Neutrophil (primary cell): Measurements from ENCODE around the gene SLC5A10.

ENCODE experiments used
- H3K27ac ChIP-seq: fragments of 200-600 bp; sonication (generic); 2 replicates; pipeline ENCODE4 v1.5.1; 2016; ENCODE audit warnings: mild to moderate bottlenecking, moderate library complexity
- H3K27me3 ChIP-seq: fragments of 200-600 bp; sonication (generic); 2 replicates; pipeline ENCODE4 v1.6.0; 2016; ENCODE audit warnings: mild to moderate bottlenecking
- H3K36me3 ChIP-seq: fragments of 200-600 bp; sonication (generic); 2 replicates; pipeline ENCODE4 v1.5.1; 2017
- H3K4me1 ChIP-seq, 2 experiments: fragments of 200-600 bp in 1 of 2; sonication (generic) in 1 of 2; 1 replicate in 1 of 2; 2 replicates in 1 of 2; pipeline versions ENCODE4 v1.5.1 to v1.6.1; 2013 to 2016; ENCODE audit warnings: low read depth in 1 of 2, low read length in 1 of 2, mild to moderate bottlenecking in 1 of 2, moderate library complexity in 1 of 2; ENCODE audit not compliant: control insufficient read depth in 1 of 2, insufficient read depth in 1 of 2
- H3K4me3 ChIP-seq, 2 experiments: fragments of 200-600 bp in 1 of 2; sonication (generic) in 1 of 2; 1 replicate in 1 of 2; 2 replicates in 1 of 2; pipeline ENCODE4 v1.5.1; 2013 to 2016; ENCODE audit warnings: low read depth in 1 of 2, low read length in 1 of 2, mild to moderate bottlenecking in 1 of 2, moderate library complexity in 1 of 2
- H3K9me3 ChIP-seq: fragments of 200-600 bp; sonication (generic); 2 replicates; pipeline ENCODE4 v1.5.1; 2016
- TF ChIP-seq, protein P1 (sequence below): fragments of 200-600 bp; sonication (generic); IDR thresholded peaks from 2 replicates; pipeline ENCODE4 v1.5.1; 2016; ENCODE audit warnings: antibody characterized with exemption

SLC5A10 gene

GRCh38 chr17:18965530-18966236, 13.7 kb downstream of the SLC5A10 start:
- H3K27ac ChIP-seq: no peak overlapping the region
- H3K36me3 ChIP-seq: no peaks in the 10 kb centered on the region
- H3K4me1 ChIP-seq: peaks cover 36 to 43% of the 10 kb centered on the region in 2 experiments
- TF ChIP-seq, protein P1, sequence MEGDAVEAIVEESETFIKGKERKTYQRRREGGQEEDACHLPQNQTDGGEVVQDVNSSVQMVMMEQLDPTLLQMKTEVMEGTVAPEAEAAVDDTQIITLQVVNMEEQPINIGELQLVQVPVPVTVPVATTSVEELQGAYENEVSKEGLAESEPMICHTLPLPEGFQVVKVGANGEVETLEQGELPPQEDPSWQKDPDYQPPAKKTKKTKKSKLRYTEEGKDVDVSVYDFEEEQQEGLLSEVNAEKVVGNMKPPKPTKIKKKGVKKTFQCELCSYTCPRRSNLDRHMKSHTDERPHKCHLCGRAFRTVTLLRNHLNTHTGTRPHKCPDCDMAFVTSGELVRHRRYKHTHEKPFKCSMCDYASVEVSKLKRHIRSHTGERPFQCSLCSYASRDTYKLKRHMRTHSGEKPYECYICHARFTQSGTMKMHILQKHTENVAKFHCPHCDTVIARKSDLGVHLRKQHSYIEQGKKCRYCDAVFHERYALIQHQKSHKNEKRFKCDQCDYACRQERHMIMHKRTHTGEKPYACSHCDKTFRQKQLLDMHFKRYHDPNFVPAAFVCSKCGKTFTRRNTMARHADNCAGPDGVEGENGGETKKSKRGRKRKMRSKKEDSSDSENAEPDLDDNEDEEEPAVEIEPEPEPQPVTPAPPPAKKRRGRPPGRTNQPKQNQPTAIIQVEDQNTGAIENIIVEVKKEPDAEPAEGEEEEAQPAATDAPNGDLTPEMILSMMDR: no peak
- no peaks in the 10 kb centered on the region for H3K27me3 ChIP-seq
- no peaks in the 10 kb centered on the region for H3K9me3 ChIP-seq
- no peak overlapping the region for H3K4me3 ChIP-seq

- no peaks in the 10 kb centered on the region for H3K9me3 ChIP-seq
- TF ChIP-seq, protein P1: no peak
- H3K27ac ChIP-seq: no peak overlapping the region
- H3K4me3 ChIP-seq: no peak overlapping the region
- no peaks in the 10 kb centered on the region for H3K36me3 ChIP-seq
- H3K27me3 ChIP-seq: no peaks in the 10 kb centered on the region
- H3K4me1 ChIP-seq: peaks cover 36 to 43% of the 10 kb centered on the region in 2 experiments
These were observed 15.1 kb downstream of the SLC5A10 start for GRCh38 chr17:18966831-18967624.

GRCh38 chr17:18967916-18968315, 16.0 kb downstream of the SLC5A10 start:
- Histone ChIP-seq H3K27ac (peak overlapping the region; percentile 63), H3K4me1 (peaks cover 36 to 43% of the 10 kb centered on the region in 2 experiments), H3K9me3 (no peaks in the 10 kb centered on the region), H3K27me3 (no peaks in the 10 kb centered on the region), H3K4me3 (no peak overlapping the region), H3K36me3 (no peaks in the 10 kb centered on the region)
- TF ChIP-seq, protein P1: no peak

GRCh38 chr17:18968345-18968744, 16.4 kb downstream of the SLC5A10 start:
- peaks cover 36 to 43% of the 10 kb centered on the region in 2 experiments for H3K4me1 ChIP-seq
- TF ChIP-seq, protein P1: no peak
- H3K4me3 ChIP-seq: no peak overlapping the region
- H3K27ac ChIP-seq: peak overlapping the region; percentile 63
- no peaks in the 10 kb centered on the region for H3K9me3 ChIP-seq
- H3K27me3 ChIP-seq: no peaks in the 10 kb centered on the region
- no peaks in the 10 kb centered on the region for H3K36me3 ChIP-seq

DNA sequence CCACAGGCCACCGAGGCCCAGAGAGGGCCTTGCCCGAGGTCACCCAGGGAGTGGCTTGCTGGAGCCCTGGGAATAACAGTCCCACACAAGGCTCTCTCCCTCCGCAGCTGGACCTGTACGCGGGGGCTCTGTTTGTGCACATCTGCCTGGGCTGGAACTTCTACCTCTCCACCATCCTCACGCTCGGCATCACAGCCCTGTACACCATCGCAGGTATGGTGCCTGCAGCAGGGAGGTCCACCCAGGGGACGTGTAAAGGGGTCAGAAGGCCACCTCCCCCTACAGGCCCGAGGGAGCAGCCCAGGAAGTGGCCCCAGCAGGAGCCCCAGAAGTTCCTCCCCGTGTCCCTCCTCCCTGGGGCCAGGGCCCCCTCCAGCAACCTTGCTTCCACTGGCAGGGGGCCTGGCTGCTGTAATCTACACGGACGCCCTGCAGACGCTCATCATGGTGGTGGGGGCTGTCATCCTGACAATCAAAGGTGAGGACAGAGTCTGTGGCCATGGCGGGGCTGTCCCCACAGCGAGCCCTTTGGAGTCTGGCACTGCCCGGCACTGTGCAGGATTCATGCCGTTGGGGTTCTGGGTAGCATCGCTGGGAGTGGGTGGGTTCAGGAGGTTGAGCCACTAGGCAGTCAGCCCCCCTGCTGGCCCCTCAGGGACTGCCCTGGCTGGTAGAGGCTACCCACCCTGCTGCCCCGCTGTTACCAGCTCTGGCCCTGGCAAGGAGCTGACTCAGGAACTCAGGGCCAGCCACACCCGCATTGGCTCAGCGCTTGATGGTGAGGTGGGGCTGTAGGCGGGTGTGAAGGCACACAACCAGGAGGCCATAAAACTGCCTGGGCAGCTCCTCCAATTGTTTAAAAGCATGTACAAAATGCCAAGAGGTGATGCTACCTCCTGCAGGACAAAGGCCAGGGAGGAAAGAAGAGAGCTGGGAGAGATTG, 17.3 kb downstream of the SLC5A10 start:
- H3K4me1 ChIP-seq: peaks cover 36 to 43% of the 10 kb centered on the region in 2 experiments
- peak overlapping the region; percentile 41 to 47 for H3K4me3 ChIP-seq
- TF ChIP-seq, protein P1: no peak
- H3K36me3 ChIP-seq: peaks cover 2% of the 10 kb centered on the region
- no peaks in the 10 kb centered on the region for H3K27me3 ChIP-seq
- peak overlapping the region; percentile 63 for H3K27ac ChIP-seq
- H3K9me3 ChIP-seq: no peaks in the 10 kb centered on the region
